Urothelium cell line (cell line): ENCODE data around the gene ZNF516.

Source experiments
- DNase-seq: peaks from one replicate; pipeline ENCODE4 v3.0.0; 2011; ENCODE audit warnings: low spot score, mixed read lengths
- FAIRE-seq: peaks from 2 replicates; lab custom pipeline; 2011; peaks lifted over from hg19 to GRCh38; lab: Jason Lieb, UNC

ZNF516 gene

GRCh38 chr18:76405280-76405679 is 89.8 kb downstream of the ZNF516 start:
- DNase-seq (no peak), FAIRE-seq (no peak)

- FAIRE-seq (peak; percentile 89), DNase-seq (no peak)
Observed at GRCh38 chr18:76404345-76404831, 90.7 kb downstream of the ZNF516 start.

- no peak for FAIRE-seq
- DNase-seq = no peak
Observed at GRCh38 chr18:76402026-76402990, 92.7 kb downstream of the ZNF516 start.

GRCh38 chr18:76401498-76401897 is 93.5 kb downstream of the ZNF516 start:
- FAIRE-seq (peak; percentile 98), DNase-seq (no peak)

GRCh38 chr18:76399613-76400391 is 95.2 kb downstream of the ZNF516 start:
- no peak for DNase-seq
- no peak for FAIRE-seq

GRCh38 chr18:76398896-76399612 is 96.0 kb downstream of the ZNF516 start:
- FAIRE-seq (no peak), DNase-seq (peak; percentile 82)

GRCh38 chr18:76398295-76398694 is 96.7 kb downstream of the ZNF516 start:
- DNase-seq = no peak
- no peak for FAIRE-seq

GRCh38 chr18:76397631-76398030 is 97.4 kb downstream of the ZNF516 start:
- DNase-seq (no peak), FAIRE-seq (no peak)

GRCh38 chr18:76396792-76397191 is 98.2 kb downstream of the ZNF516 start:
- no peak for DNase-seq
- FAIRE-seq = no peak

- FAIRE-seq (no peak), DNase-seq (no peak)
Observed at GRCh38 chr18:76395609-76396008, 99.4 kb downstream of the ZNF516 start.

- DNase-seq = no peak
- no peak for FAIRE-seq
Observed at GRCh38 chr18:76394780-76395476, 100.1 kb downstream of the ZNF516 start.

GRCh38 chr18:76392349-76392748 is 102.7 kb downstream of the ZNF516 start:
- FAIRE-seq = peak; percentile 32

GRCh38 chr18:76391746-76392145 is 103.3 kb downstream of the ZNF516 start:
- FAIRE-seq (no peak), DNase-seq (no peak)

More at GRCh38 chr18:76392349-76392748, 102.7 kb downstream of the ZNF516 start:
- no peak for DNase-seq

GRCh38 chr18:76391038-76391437 is 104.0 kb downstream of the ZNF516 start:
- FAIRE-seq = no peak
- no peak for DNase-seq

GRCh38 chr18:76390452-76391035 is 104.5 kb downstream of the ZNF516 start:
- no peak for DNase-seq
- FAIRE-seq = no peak

GRCh38 chr18:76389716-76390115 is 105.3 kb downstream of the ZNF516 start:
- DNase-seq (no peak), FAIRE-seq (no peak)

- FAIRE-seq (no peak), DNase-seq (no peak)
Observed at GRCh38 chr18:76388891-76389423, 106.1 kb downstream of the ZNF516 start.

- DNase-seq (no peak), FAIRE-seq (no peak)
Observed at GRCh38 chr18:76388261-76388660, 106.8 kb downstream of the ZNF516 start.

- DNase-seq (no peak), FAIRE-seq (no peak)
Observed at GRCh38 chr18:76387608-76388007, 107.4 kb downstream of the ZNF516 start.

- no peak for DNase-seq
- FAIRE-seq = no peak
Observed at GRCh38 chr18:76386886-76387285, 108.2 kb downstream of the ZNF516 start.
